HepG2 (cell line): Measurements from ENCODE around the gene RBSN. TPM values are rescaled to one million over a fixed set of nuclear protein-coding genes. Genes with fewer than 3 reads are reported as not detected.
A peak's percentile ranks its signal among the peaks of the same experiment; 100 is the strongest.

Source experiments
- ATF6 ChIP-seq: sonication (generic); formaldehyde crosslinking; conservative IDR thresholded peaks from 2 replicates; pipeline ENCODE4 v1.4.0; 2020; ENCODE audit warnings: missing genetic modification reagents
- CTCF ChIP-seq: sonication (generic); formaldehyde crosslinking; IDR thresholded peaks from 2 replicates; pipeline ENCODE4 v1.5.0; 2020; ENCODE audit warnings: mild to moderate bottlenecking, missing genetic modification reagents, moderate library complexity
- E2F5 ChIP-seq: sonication (generic); formaldehyde crosslinking; conservative IDR thresholded peaks from 2 replicates; pipeline ENCODE4 v1.4.0; 2020; ENCODE audit warnings: missing genetic modification reagents
- ESRRA ChIP-seq: sonication (generic); formaldehyde crosslinking; IDR thresholded peaks from 2 replicates; pipeline ENCODE4 v1.5.1; 2020; ENCODE audit warnings: mild to moderate bottlenecking, low read depth, missing genetic modification reagents
- HDAC2 ChIP-seq: sonication (generic); formaldehyde crosslinking; IDR thresholded peaks from 2 replicates; pipeline ENCODE4 v1.4.0; 2020; ENCODE audit warnings: missing genetic modification reagents
- KDM6A ChIP-seq: IDR thresholded peaks from 2 replicates; pipeline ENCODE4 v1.6.1; 2016; ENCODE audit warnings: low read depth
- LCORL ChIP-seq, 2 experiments: fragments of 450-650 bp in 1 of 2; sonication (generic) in 1 of 2; formaldehyde crosslinking in 1 of 2; IDR thresholded peaks; 2 replicates each; pipeline versions ENCODE4 v1.5.0 to v1.6.1; 2017 to 2020; ENCODE audit warnings: antibody characterized with exemption in 1 of 2, missing genetic modification reagents in 1 of 2
- MBD4 ChIP-seq: IDR thresholded peaks from 2 replicates; pipeline ENCODE4 v1.6.1; 2012; ENCODE audit warnings: low read length, inconsistent platforms, borderline replicate concordance
- NFE2L1 ChIP-seq: sonication (generic); formaldehyde crosslinking; IDR thresholded peaks from 2 replicates; pipeline ENCODE4 v1.4.0; 2020; ENCODE audit warnings: missing genetic modification reagents, mild to moderate bottlenecking, borderline replicate concordance
- PAXIP1 ChIP-seq: sonication (generic); formaldehyde crosslinking; conservative IDR thresholded peaks from 2 replicates; pipeline ENCODE4 v1.4.0; 2020; ENCODE audit warnings: mild to moderate bottlenecking, missing genetic modification reagents, moderate library complexity
- PCBP1 ChIP-seq: fragments of 200-400 bp; formaldehyde crosslinking; IDR thresholded peaks from 2 replicates; pipeline ENCODE4 v1.6.1; 2017; ENCODE audit warnings: mild to moderate bottlenecking, low read depth, low read length, borderline replicate concordance
- PHF20 ChIP-seq: sonication (generic); formaldehyde crosslinking; IDR thresholded peaks from 2 replicates; pipeline ENCODE4 v1.5.0; 2020; ENCODE audit warnings: mild to moderate bottlenecking, missing genetic modification reagents
- PTBP1 ChIP-seq: fragments of 200-400 bp; formaldehyde crosslinking; IDR thresholded peaks from 2 replicates; pipeline ENCODE4 v1.6.1; 2018; ENCODE audit warnings: low read length, low read depth; ENCODE audit not compliant: poor library complexity, severe bottlenecking
- SETDB1 ChIP-seq: sonication (generic); formaldehyde crosslinking; IDR thresholded peaks from 2 replicates; pipeline ENCODE4 v1.5.1; 2020; ENCODE audit warnings: missing genetic modification reagents, mild to moderate bottlenecking, borderline replicate concordance
- SOX6 ChIP-seq, 2 experiments: fragments of 450-650 bp in 1 of 2; sonication (generic) in 1 of 2; formaldehyde crosslinking in 1 of 2; IDR thresholded peaks; 2 replicates each; pipeline versions ENCODE4 v1.4.0 to v1.6.1; 2017 to 2020; ENCODE audit warnings: antibody characterized with exemption in 1 of 2, mild to moderate bottlenecking in 1 of 2, missing genetic modification reagents in 1 of 2
- SP5 ChIP-seq: IDR thresholded peaks from 2 replicates; pipeline ENCODE4 v1.6.1; 2016; ENCODE audit warnings: low read depth, borderline replicate concordance
- ZC3H4 ChIP-seq: sonication (generic); formaldehyde crosslinking; IDR thresholded peaks from 2 replicates; pipeline ENCODE4 v1.4.0; 2020; ENCODE audit warnings: missing genetic modification reagents, borderline replicate concordance
- ZNF292 ChIP-seq: sonication (generic); formaldehyde crosslinking; IDR thresholded peaks from 2 replicates; pipeline ENCODE4 v1.8.1; 2022; ENCODE audit warnings: mild to moderate bottlenecking, low read depth, missing genetic modification reagents, borderline replicate concordance
- ZNF740 ChIP-seq: sonication (generic); formaldehyde crosslinking; IDR thresholded peaks from 2 replicates; pipeline ENCODE4 v1.4.0; 2020; ENCODE audit warnings: missing genetic modification reagents
- polyA plus RNA-seq, 8 experiments: library from polyadenylated mRNA; depleted of rRNA in 3 of 8; stranded (reverse) in 7 of 8; unstranded in 1 of 8; fragments of >200 nt; fragmentation: Illumina TruSeq in 4 of 8; extraction: Trizol in 4 of 8; gene quantifications; 2 replicates each; pipeline versions ENCODE4 v1.2.1 to v1.2.3, GENCODE V29; 2011 to 2016; ENCODE audit warnings: low read depth in 4 of 8, missing spikeins in 1 of 8, mixed read lengths in 1 of 8; ENCODE audit not compliant: insufficient read depth in 1 of 8
- total RNA-seq, 5 experiments: library from RNA; depleted of rRNA; stranded (reverse); fragments of >200 nt; fragmentation: Illumina TruSeq; extraction: Trizol; gene quantifications; 2 replicates each; pipeline ENCODE4 v1.2.3, GENCODE V29; 2016; ENCODE audit warnings: low read depth in 1 of 5

RBSN gene
- total and polyA plus RNA-seq, 2 of the 13 experiments (the other 11 are each of a cell fraction or from before 2014, with no cell fraction given), result 7.9 to 11.8 TPM

GRCh38 chr3:15107075-15107947 lies 8.4 kb upstream of the RBSN start (continued):
- TF ChIP-seq MBD4, result no peak
- TF ChIP-seq ATF6 (CRISPR knock-in tag), result no peak
- TF ChIP-seq LCORL (IDR thresholded peaks at IDR 0.05), result peak; percentile 84; the same call in 1 of the 2 replicates
- peak; percentile 98 for TF ChIP-seq LCORL (CRISPR knock-in tag; IDR thresholded peaks at IDR 0.05)
- TF ChIP-seq PTBP1, result no peak
- TF ChIP-seq PHF20 (CRISPR knock-in tag), result peak; percentile 51; the same call in 1 of the 2 replicates
- TF ChIP-seq E2F5 (CRISPR knock-in tag), result no peak
- peak; percentile 85 for TF ChIP-seq KDM6A
- no peak for TF ChIP-seq PCBP1
- TF ChIP-seq SOX6 (IDR thresholded peaks at IDR 0.05), result no peak
- peak; percentile 48 for TF ChIP-seq SOX6 (CRISPR knock-in tag; IDR thresholded peaks at IDR 0.05)
- TF ChIP-seq NFE2L1 (CRISPR knock-in tag), result no peak
- no peak; the same call in 1 of the 2 replicates for TF ChIP-seq CTCF (CRISPR knock-in tag)
- TF ChIP-seq ZC3H4 (CRISPR knock-in tag), result no peak
- no peak for TF ChIP-seq SETDB1 (CRISPR knock-in tag)
- TF ChIP-seq ESRRA (CRISPR knock-in tag), result peak; percentile 96
- peak; percentile 93 for TF ChIP-seq SP5
- TF ChIP-seq ZNF292, result peak; percentile 86; the same call in 1 of the 2 replicates
- TF ChIP-seq ZNF740 (CRISPR knock-in tag), result no peak
- peak; percentile 95 for TF ChIP-seq PAXIP1 (CRISPR knock-in tag)
- TF ChIP-seq HDAC2 (CRISPR knock-in tag), result peak; percentile 83
